ENCODE results near the gene TF. TPM values are rescaled to one million over a fixed set of nuclear protein-coding genes. Genes with fewer than 3 reads are reported as not detected.

TF gene
- total and polyA plus RNA-seq, 7 donors = 0.10 to 6.6 (median 1.0) TPM

GRCh38 chr3:133753779-133754164 lies 7.6 kb downstream of the TF start:
- H3K9me3 ChIP-seq = no peaks in the 10 kb centered on the region
- DNase-seq (no peak), ATAC-seq (no peak)
- no peak for TF ChIP-seq CTCF (IDR thresholded peaks at IDR 0.05)
- H3K4me1 ChIP-seq = no peaks in the 10 kb centered on the region
- H3K36me3 ChIP-seq (ENCODE audit: insufficient read depth in 1 of 2, low read depth in 1 of 2) = no peaks in the 10 kb centered on the region
- WGBS, 3 donors = 87 to 95% (median 95%) methylated on average over 1 of the region's 1 CpG
- H3K27me3 ChIP-seq (ENCODE audit: insufficient read depth in 3 of 3, low read length in 2 of 3) = no peaks in the 10 kb centered on the region
- intact Hi-C loops (cut with DNase I) = no loop called here
- no peak overlapping the region for H3K27ac ChIP-seq
- H3K4me3 ChIP-seq = no peak overlapping the region

GRCh38 chr3:133754455-133754854 lies 8.3 kb downstream of the TF start:
- 88 to 94% (median 94%) methylated on average over 5 of the region's 5 CpGs for WGBS, 3 donors
- Histone ChIP-seq H3K36me3 (ENCODE audit: insufficient read depth in 1 of 2, low read depth in 1 of 2) (no peaks in the 10 kb centered on the region), H3K9me3 (no peaks in the 10 kb centered on the region), H3K4me3 (no peak overlapping the region), H3K27me3 (ENCODE audit: insufficient read depth in 3 of 3, low read length in 2 of 3) (peaks cover 0 to 5% (median 0%) of the 10 kb centered on the region in 3 donors), H3K4me1 (no peaks in the 10 kb centered on the region), H3K27ac (no peak overlapping the region)
- DNase-seq (no peak), ATAC-seq (no peak)
- TF ChIP-seq CTCF (IDR thresholded peaks at IDR 0.05) = no peak
- intact Hi-C loops (cut with DNase I) = no loop called here

GRCh38 chr3:133754973-133755828 lies 9.0 kb downstream of the TF start:
- Histone ChIP-seq H3K36me3 (ENCODE audit: insufficient read depth in 1 of 2, low read depth in 1 of 2) (no peaks in the 10 kb centered on the region), H3K9me3 (no peaks in the 10 kb centered on the region), H3K4me3 (no peak overlapping the region), H3K27me3 (ENCODE audit: insufficient read depth in 3 of 3, low read length in 2 of 3) (peaks cover 0 to 8% (median 0%) of the 10 kb centered on the region in 3 donors), H3K4me1 (no peaks in the 10 kb centered on the region), H3K27ac (no peak overlapping the region)
- intact Hi-C loops (cut with DNase I) = no loop called here
- ATAC-seq (no peak), DNase-seq (no peak)
- no peak for TF ChIP-seq CTCF (IDR thresholded peaks at IDR 0.05)
- 70 to 78% (median 71%) methylated on average over 10 of the region's 10 CpGs for WGBS, 3 donors

GRCh38 chr3:133756716-133757694 lies 10.8 kb downstream of the TF start:
- TF ChIP-seq CTCF (IDR thresholded peaks at IDR 0.05) = no peak
- H3K27me3 ChIP-seq (ENCODE audit: insufficient read depth in 3 of 3, low read length in 2 of 3) = peaks cover 0 to 8% (median 0%) of the 10 kb centered on the region in 3 donors
- no peaks in the 10 kb centered on the region for H3K36me3 ChIP-seq (ENCODE audit: insufficient read depth in 1 of 2, low read depth in 1 of 2)
- WGBS, 3 donors = 69 to 83% (median 77%) methylated on average over 20 of the region's 20 CpGs
- ATAC-seq = no peak
- H3K4me3 ChIP-seq = no peak overlapping the region
- H3K9me3 ChIP-seq = no peaks in the 10 kb centered on the region
- intact Hi-C loops (cut with DNase I) = no loop called here
- H3K4me1 ChIP-seq = no peaks in the 10 kb centered on the region
- no peak for DNase-seq
- no peak overlapping the region for H3K27ac ChIP-seq

All from psoas muscle (tissue), 8 donors.